ENCODE results near the gene BLOC1S1.
"Not testable (repeated sequence)": the region's sequence is repeated elsewhere in the genome, so short reads cannot be mapped to it uniquely, and the experiment has no call there.

Gene BLOC1S1

DNA sequence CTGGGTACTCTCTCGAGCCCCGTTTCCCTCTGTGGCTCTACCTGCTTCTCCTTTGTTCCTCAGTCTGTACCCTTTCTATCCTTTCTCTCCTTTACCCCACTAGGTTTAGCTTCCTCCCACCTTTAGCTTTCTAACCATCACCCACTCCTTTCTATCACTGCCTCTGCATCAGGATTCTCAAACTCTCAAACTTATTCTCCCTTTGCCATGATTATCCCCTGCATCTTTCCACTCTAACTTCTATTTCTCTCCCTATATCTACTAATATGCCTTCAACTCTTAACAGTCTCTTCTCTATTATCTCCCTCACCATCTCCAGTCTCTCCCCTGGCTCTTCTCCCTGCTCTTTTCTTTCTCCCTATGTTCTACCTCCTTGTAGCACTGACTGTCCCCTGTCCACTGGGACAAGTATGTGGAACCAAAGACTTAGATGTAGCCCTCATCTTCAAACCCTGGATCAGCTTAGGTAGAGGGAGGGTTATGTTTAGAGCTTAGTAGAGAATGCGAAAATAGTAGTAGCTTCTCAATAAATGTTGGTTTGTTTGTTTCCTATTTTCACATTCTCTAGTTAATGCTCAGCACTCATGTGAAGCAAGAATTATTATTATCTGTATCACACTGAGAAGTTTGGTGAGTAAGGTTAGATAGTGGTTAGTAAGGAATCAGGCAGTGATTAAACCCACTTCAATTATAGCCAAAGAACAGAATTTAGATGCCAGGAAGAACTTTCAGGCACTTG, 30.5 kb downstream of the BLOC1S1 start:
- DNase-seq = no peak

DNA sequence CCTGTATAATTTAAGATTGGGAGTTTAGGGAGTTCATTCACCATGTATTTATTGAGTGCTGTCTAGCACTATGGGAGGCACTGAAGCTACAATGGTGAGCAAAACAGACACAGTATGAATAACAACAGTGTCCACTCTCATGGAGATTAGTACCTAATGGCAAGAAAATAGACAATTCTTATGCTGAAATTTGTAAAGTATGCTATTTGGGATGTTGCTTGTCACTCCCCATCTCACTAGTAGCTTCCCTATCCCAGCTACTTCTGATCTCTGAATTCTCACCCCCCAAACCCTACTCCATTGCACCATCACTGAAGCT, 31.0 kb downstream of the BLOC1S1 start:
- DNase-seq = no peak

DNA sequence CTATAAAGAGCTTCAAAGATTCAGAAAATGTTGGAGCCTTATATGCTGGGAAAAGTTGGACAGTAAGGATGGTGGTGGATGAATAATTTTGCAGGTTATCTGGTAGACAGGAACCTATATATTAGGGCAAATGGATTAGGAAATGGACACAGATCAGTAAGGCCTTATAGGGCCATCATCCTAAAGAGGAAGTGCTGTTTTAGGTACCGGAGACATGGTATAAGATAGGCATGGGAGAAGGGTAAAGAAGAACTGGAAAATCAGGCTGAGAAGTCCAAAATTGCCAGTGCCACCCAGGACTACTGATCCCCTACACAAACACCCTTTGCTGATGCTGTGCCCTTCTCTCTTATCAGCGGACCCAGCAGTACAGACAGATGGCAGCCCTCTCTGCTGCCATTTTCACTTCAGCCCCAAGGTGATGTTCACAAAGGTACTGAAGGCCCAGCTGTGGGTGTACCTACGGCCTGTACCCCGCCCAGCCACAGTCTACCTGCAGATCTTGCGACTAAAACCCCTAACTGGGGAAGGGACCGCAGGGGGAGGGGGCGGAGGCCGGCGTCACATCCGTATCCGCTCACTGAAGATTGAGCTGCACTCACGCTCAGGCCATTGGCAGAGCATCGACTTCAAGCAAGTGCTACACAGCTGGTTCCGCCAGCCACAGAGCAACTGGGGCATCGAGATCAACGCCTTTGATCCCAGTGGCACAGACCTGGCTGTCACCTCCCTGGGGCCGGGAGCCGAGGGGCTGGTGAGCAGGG, 32.6 kb downstream of the BLOC1S1 start:
- no peak for DNase-seq

- no peak for DNase-seq
Measured at GRCh38 chr12:55755246-55755645, 39.4 kb downstream of the BLOC1S1 start.

GRCh38 chr12:55757701-55758100, 41.9 kb downstream of the BLOC1S1 start:
- no peak for DNase-seq

- DNase-seq = not testable (repeated sequence)
Measured at GRCh38 chr12:55758575-55758974, 42.7 kb downstream of the BLOC1S1 start.

GRCh38 chr12:55760663-55761062, 44.8 kb downstream of the BLOC1S1 start:
- no peak for DNase-seq

GRCh38 chr12:55762646-55763045, 46.8 kb downstream of the BLOC1S1 start:
- DNase-seq = no peak

- no peak for DNase-seq
Measured at GRCh38 chr12:55765736-55766290, 50.0 kb downstream of the BLOC1S1 start.

DNA sequence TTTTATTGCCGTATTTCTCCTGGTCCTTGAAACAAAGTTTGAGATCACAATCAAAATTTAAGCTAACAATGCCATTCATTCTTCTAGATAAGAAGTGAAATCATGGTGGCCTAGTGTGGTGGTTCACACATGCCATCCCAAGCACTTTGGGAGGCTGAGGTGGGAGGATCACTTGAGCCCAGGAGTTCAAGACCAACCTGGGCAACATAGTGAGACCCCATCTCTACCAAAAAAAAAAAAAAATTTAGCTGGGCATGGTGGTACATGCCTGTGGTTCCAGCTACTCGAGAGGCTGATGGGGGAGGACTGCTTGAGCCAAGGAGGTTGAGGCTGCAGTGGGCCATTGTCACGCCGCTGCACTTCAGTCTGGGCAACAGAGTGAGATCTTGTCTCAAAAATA, 51.3 kb downstream of the BLOC1S1 start:
- DNase-seq = no peak

Data from activated CD8-positive, alpha-beta memory T cell treated with anti-CD3 and anti-CD28 coated beads for 24 hours (primary cell).